Measurements from ENCODE around the gene PRKD2.

- TF ChIP-seq GATA2 (IDR thresholded peaks at IDR 0.05; ENCODE audit: low read depth, low read length) = no peak
- no peak for TF ChIP-seq GATA3 (IDR thresholded peaks at IDR 0.05; ENCODE audit: low read depth, low read length)
These were observed 91.8 kb downstream of the PRKD2 start, which contains the start of gene PTGIR for GRCh38 chr19:46624958-46625661.
